ENCODE results near the gene NEAT1. TPM values are rescaled to one million over a fixed set of nuclear protein-coding genes. Genes with fewer than 3 reads are reported as not detected.
"Not testable (repeated sequence)": the region's sequence is repeated elsewhere in the genome, so short reads cannot be mapped to it uniquely, and the experiment has no call there.

Gene NEAT1
- total and polyA plus RNA-seq, 12 donors, result 20.9 to 6,838 (median 335) TPM

DNA sequence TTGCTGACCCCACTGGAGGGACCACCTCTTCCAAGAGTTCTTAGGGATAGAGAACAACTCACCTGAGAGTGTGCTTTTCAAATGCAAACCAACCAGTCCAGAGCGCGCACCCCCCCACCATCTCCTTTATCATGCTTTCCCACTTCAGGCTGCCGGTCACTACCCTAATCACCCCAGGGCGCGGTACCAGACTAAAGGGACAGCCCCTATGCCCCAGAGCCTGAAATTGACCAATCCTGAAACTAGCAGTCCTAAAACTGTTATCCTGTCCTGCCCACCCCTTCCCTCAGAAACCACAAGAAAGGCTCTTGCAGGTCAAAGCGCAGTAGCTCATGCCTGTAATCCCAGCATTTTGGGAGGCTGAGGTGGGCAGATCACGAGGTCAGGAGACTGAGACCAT is 37.0 kb downstream of the NEAT1 start:
- intact Hi-C loops (cut with DNase I), result no loop called here
- Histone ChIP-seq H3K9me3 (replicated peaks in 1 of 3) (no peaks in the 10 kb centered on the region), H3K4me1 (replicated peaks in 1 of 2) (peaks cover 5% of the 10 kb centered on the region in 2 donors), H3K27me3 (no peaks in the 10 kb centered on the region), H3K4me3 (no peak overlapping the region), H3K36me3 (replicated peaks in 1 of 2) (no peaks in the 10 kb centered on the region), H3K27ac (no peak overlapping the region)
- DNase-seq, result peak in 1 of 7 donors; percentile 17
- TF ChIP-seq, protein P1, sequence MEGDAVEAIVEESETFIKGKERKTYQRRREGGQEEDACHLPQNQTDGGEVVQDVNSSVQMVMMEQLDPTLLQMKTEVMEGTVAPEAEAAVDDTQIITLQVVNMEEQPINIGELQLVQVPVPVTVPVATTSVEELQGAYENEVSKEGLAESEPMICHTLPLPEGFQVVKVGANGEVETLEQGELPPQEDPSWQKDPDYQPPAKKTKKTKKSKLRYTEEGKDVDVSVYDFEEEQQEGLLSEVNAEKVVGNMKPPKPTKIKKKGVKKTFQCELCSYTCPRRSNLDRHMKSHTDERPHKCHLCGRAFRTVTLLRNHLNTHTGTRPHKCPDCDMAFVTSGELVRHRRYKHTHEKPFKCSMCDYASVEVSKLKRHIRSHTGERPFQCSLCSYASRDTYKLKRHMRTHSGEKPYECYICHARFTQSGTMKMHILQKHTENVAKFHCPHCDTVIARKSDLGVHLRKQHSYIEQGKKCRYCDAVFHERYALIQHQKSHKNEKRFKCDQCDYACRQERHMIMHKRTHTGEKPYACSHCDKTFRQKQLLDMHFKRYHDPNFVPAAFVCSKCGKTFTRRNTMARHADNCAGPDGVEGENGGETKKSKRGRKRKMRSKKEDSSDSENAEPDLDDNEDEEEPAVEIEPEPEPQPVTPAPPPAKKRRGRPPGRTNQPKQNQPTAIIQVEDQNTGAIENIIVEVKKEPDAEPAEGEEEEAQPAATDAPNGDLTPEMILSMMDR (IDR thresholded peaks at IDR 0.05), result no peak
- no peak for TF ChIP-seq POLR2A (IDR thresholded peaks at IDR 0.05)
- 82 to 87% (median 86%) methylated on average over 6 to 7 of the region's 7 CpGs for WGBS, 4 donors

DNA sequence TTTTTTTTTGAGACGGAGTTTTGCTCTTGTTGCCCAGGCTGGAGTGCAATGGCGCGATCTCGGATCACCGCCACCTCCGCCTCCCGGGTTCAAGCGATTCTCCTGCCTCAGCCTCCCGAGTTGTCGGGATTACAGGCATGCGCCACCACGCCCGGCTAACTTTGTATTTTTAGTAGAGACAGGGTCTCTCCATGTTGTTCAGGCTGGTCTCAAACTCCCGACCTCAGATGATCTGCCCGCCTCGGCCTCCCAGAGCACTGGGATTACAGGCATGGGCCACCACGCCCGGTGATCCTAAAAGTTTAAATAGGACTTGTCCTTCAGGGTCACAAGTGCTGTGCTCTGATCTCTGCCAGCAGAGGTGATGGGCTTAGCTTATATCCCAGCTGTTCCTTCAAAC is 42.9 kb downstream of the NEAT1 start:
- not testable (repeated sequence) for H3K4me3 ChIP-seq; H3K27me3 ChIP-seq; H3K9me3 ChIP-seq (replicated peaks in 1 of 3); H3K27ac ChIP-seq; H3K4me1 ChIP-seq (replicated peaks in 1 of 2); H3K36me3 ChIP-seq (replicated peaks in 1 of 2); DNase-seq
- intact Hi-C loops (cut with DNase I), result loop anchor here (10.0 kb wide), 2 partner anchors 49 to 91 kb away; no protein-coding TSS in a partner anchor
- 92 to 96% (median 93%) methylated on average over 18 of the region's 18 CpGs for WGBS, 4 donors

DNA sequence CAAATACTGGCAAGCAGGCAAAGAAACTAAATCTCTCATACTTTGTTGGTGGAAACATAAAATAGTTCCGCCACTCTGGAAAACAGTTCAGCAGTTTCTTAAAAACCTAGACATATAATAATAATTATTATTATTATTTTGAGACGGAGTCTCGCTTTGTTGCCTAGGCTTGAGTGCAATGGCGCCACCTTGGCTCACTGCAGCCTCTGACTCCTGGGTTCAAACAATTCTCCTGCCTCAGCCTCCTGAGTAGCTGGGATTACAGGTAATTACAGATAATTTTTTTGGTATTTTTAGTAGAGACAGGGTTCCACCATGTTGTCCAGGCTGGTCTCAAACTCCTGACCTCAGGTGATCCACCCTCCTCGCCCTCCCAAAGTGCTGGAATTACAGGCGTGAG is 44.7 kb downstream of the NEAT1 start:
- H3K36me3 ChIP-seq (replicated peaks in 1 of 2); H3K4me3 ChIP-seq; DNase-seq; H3K27ac ChIP-seq; H3K27me3 ChIP-seq; H3K9me3 ChIP-seq (replicated peaks in 1 of 3): not testable (repeated sequence)
- WGBS, 4 donors, result 93 to 96% (median 95%) methylated on average over 6 of the region's 6 CpGs
- peaks cover 10 to 14% of the 10 kb centered on the region in 2 donors for H3K4me1 ChIP-seq (replicated peaks in 1 of 2)
- intact Hi-C loops (cut with DNase I), result loop anchor here (10.0 kb wide), 2 partner anchors 47 to 93 kb away; no protein-coding TSS in a partner anchor

DNA sequence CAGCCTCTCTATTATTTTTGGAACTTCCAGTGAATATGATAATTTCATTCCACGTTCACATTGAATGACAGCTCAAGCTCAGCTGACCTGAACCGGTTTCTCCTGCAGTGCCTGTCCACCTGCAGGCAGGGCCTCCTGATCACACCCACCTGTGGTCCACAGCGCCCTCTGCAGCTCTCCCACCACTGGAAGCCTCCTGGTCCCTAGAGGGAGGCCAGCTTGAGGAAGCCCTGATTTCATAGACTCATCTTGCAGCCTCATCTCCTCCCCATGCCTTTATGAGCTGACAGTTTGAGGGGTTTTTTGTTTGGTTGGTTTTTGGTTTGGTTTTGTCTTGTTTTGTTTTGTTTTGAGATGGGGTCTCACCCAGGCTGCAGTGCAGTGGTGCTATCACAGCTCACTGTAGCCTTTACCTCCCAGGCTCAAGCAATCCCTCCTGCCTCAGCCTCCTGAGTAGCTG is 46.3 kb downstream of the NEAT1 start:
- H3K4me3 ChIP-seq, result no peak overlapping the region
- intact Hi-C loops (cut with DNase I), result loop anchor here (10.0 kb wide), 2 partner anchors 46 to 94 kb away; no protein-coding TSS in a partner anchor
- 11 to 26% (median 22%) methylated on average over 3 of the region's 3 CpGs for WGBS, 4 donors
- DNase-seq, result peak; percentile 63 to 85 (median 65)
- TF ChIP-seq POLR2A (IDR thresholded peaks at IDR 0.05), result peak in 1 of 2 donors; percentile 6
- TF ChIP-seq, protein P1 (IDR thresholded peaks at IDR 0.05), result peak in 5 of 6 experiments; percentile 33 to 66 (median 55)
- H3K9me3 ChIP-seq (replicated peaks in 1 of 3), result no peaks in the 10 kb centered on the region
- no peaks in the 10 kb centered on the region for H3K27me3 ChIP-seq
- H3K4me1 ChIP-seq (replicated peaks in 1 of 2), result peaks cover 10 to 26% of the 10 kb centered on the region in 2 donors
- no peaks in the 10 kb centered on the region for H3K36me3 ChIP-seq (replicated peaks in 1 of 2)
- peak overlapping the region in 1 of 5 donors; percentile 59 for H3K27ac ChIP-seq

DNA sequence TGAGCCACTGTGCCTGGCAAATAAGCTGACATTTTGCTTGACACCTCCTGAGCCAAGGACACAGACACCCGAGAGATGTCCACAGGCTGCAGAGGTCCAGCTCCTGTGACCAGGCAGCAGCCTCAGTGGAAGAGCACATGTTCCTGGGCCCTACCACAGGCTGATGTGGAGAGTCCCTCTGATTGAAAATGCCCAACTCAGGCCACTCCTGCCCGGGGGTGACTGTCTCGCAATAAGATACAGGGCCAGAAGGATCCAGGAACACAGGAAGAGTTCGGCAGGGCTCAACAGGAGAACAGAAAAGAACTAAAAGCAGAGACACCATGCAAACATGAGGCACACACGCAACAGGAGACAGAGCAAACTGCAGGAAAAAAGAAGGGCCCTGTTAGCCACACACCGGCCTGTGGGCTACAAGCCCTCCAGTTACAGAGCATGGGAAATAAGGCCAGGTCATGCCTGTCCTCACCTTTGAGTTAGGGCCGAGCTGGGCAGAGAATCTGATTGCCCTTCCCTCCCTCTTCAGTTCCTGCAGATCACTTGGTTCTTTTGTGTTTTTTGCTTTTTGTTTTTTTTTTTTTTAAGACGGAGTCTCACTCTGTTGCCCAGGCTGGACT is 47.9 kb downstream of the NEAT1 start:
- H3K27me3 ChIP-seq, result no peaks in the 10 kb centered on the region
- intact Hi-C loops (cut with DNase I), result no loop called here
- H3K9me3 ChIP-seq (replicated peaks in 1 of 3), result no peaks in the 10 kb centered on the region
- peak overlapping the region; percentile 91 to 98 (median 93) for H3K27ac ChIP-seq
- DNase-seq, result peak in 2 of 7 donors; percentile 23 to 52
- no peaks in the 10 kb centered on the region for H3K36me3 ChIP-seq (replicated peaks in 1 of 2)
- 77 to 80% (median 79%) methylated on average over 7 to 8 of the region's 8 CpGs for WGBS, 4 donors
- TF ChIP-seq POLR2A (IDR thresholded peaks at IDR 0.05), result peak in 1 of 2 donors; percentile 9
- TF ChIP-seq, protein P1 (IDR thresholded peaks at IDR 0.05), result no peak
- H3K4me3 ChIP-seq, result peak overlapping the region in 1 of 4 donors; percentile 37
- peaks cover 10 to 26% of the 10 kb centered on the region in 2 donors for H3K4me1 ChIP-seq (replicated peaks in 1 of 2)
